ENCODE data around the gene PRR12.

GRCh38 chr19:49559928-49560327 lies 31.1 kb upstream of the PRR12 start:
- TF ChIP-seq REST (IDR thresholded peaks at IDR 0.05; ENCODE audit: insufficient read depth in 1 of 2, low read depth in 2 of 2, low read length in 2 of 2) (no peak), POLR2AphosphoS5 (IDR thresholded peaks at IDR 0.05; ENCODE audit: low read depth, low read length) (no peak), FOXP2 (optimal IDR thresholded peaks at IDR 0.05; ENCODE audit: borderline replicate concordance, extremely low read depth, extremely low read length, insufficient read depth) (no peak), SIN3A (IDR thresholded peaks at IDR 0.05; ENCODE audit: borderline replicate concordance, insufficient read depth, low read length) (no peak)
